Measurements from ENCODE around the gene ZNF3. TPM values are rescaled to one million over a fixed set of nuclear protein-coding genes. Genes with fewer than 3 reads are reported as not detected.

ZNF3 gene
- total and polyA plus RNA-seq, 9 of the 15 experiments (the other 6 are each of a cell fraction or from before 2014, with no cell fraction given), result 30.0 to 64.9 (median 51.5) TPM

DNA sequence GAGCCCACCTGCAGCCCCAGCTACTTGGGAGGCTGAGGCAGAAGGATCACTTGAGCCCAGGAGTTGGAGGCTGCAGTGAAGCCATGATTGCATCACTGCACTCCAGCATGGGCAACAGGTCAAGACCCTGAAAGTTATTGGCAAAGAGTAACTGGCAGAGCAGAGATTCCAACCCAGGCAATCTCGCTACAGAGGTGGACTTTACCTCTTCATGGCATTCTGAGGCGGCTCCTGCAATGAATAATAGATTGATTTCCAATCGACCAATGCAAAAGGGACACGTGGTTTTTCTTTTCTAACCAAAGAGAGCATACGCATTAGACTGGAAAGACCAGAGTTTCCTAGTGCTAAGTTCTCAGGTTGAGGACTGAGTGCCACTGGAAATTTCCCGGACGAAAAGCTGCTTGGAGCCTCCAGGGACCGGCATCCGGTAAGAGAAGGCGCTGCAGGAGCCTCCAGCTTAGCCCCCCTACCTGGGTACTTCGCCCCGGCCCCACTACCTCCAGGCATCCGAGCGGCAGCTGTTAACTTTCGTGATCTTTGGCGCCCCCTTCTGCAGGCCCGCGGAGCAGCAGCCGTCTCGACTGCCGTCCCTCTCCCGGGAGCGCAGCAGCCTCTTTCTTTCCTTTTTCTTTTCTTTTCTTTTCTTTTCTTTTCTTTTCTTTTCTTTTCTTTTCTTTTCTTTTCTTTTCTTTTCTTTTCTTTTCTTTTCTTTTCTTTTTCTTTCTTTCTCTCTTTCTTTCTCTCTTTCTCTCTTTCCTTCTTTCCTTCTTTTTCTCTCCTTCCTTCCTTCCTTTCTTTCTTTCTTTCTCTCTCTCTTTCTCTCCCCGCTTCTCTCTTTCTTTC lies 49.3 kb upstream of the ZNF3 start (continued):
- TF ChIP-seq, protein P1, sequence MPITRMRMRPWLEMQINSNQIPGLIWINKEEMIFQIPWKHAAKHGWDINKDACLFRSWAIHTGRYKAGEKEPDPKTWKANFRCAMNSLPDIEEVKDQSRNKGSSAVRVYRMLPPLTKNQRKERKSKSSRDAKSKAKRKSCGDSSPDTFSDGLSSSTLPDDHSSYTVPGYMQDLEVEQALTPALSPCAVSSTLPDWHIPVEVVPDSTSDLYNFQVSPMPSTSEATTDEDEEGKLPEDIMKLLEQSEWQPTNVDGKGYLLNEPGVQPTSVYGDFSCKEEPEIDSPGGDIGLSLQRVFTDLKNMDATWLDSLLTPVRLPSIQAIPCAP (CRISPR knock-in tag; IDR thresholded peaks at IDR 0.05; ENCODE audit: borderline replicate concordance), result no peak
- TF ChIP-seq TAL1 (IDR thresholded peaks at IDR 0.05) (0 out of 2 replicates have a peak, but pooled peaks have one; percentile 16), ZBTB17 (CRISPR knock-in tag; IDR thresholded peaks at IDR 0.05) (no peak), ZNF507 (tag; conservative IDR thresholded peaks at IDR 0.05) (no peak), SMAD4 (CRISPR knock-in tag; conservative IDR thresholded peaks at IDR 0.05) (peak; percentile 53; the same call in 1 of the 2 replicates), EHMT2 (IDR thresholded peaks at IDR 0.05) (0 out of 2 replicates have a peak, but pooled peaks have one; percentile 30), KDM1A (IDR thresholded peaks at IDR 0.05) (no peak), ZNF143 (CRISPR knock-in tag; IDR thresholded peaks at IDR 0.05) (no peak), NR2C2 (CRISPR knock-in tag; IDR thresholded peaks at IDR 0.05) (no peak), NR2C2 (tag; IDR thresholded peaks at IDR 0.05) (no peak), ARHGAP35 (IDR thresholded peaks at IDR 0.05; ENCODE audit: partially characterized antibody) (peak; percentile 65), SMAD1 (IDR thresholded peaks at IDR 0.05; ENCODE audit: low read depth, low read length, partially characterized antibody) (no peak), THRAP3 (IDR thresholded peaks at IDR 0.05; ENCODE audit: borderline replicate concordance) (peak; percentile 85), ZC3H11A (IDR thresholded peaks at IDR 0.05; ENCODE audit: low read depth, low read length) (peak; percentile 38; the same call in 1 of the 2 replicates), TAF9B (IDR thresholded peaks at IDR 0.05; ENCODE audit: partially characterized antibody) (no peak), TCF7 (IDR thresholded peaks at IDR 0.05; ENCODE audit: borderline replicate concordance) (no peak), ZNF324 (CRISPR knock-in tag; IDR thresholded peaks at IDR 0.05) (no peak), EP300 (IDR thresholded peaks at IDR 0.05; ENCODE audit: low read length) (peak; percentile 33; the same call in 1 of the 2 replicates), RAD51 (IDR thresholded peaks at IDR 0.05; ENCODE audit: borderline replicate concordance, low read depth) (peak; percentile 68; the same call in 1 of the 2 replicates), MAFK (IDR thresholded peaks at IDR 0.05; ENCODE audit: low read length) (no peak), MIER1 (IDR thresholded peaks at IDR 0.05; ENCODE audit: low read depth) (peak; percentile 64; the same call in 1 of the 2 replicates), CC2D1A (IDR thresholded peaks at IDR 0.05) (peak; percentile 92), ZNF41 (CRISPR knock-in tag; conservative IDR thresholded peaks at IDR 0.05) (0 out of 2 replicates have a peak, but pooled peaks have one; percentile 35), STAT5A (IDR thresholded peaks at IDR 0.05; ENCODE audit: borderline replicate concordance, low read length) (no peak), SOX6 (IDR thresholded peaks at IDR 0.05) (no peak), SMARCE1 (IDR thresholded peaks at IDR 0.05) (peak; percentile 62; the same call in 1 of the 2 replicates)
- TF ChIP-seq, protein P2, sequence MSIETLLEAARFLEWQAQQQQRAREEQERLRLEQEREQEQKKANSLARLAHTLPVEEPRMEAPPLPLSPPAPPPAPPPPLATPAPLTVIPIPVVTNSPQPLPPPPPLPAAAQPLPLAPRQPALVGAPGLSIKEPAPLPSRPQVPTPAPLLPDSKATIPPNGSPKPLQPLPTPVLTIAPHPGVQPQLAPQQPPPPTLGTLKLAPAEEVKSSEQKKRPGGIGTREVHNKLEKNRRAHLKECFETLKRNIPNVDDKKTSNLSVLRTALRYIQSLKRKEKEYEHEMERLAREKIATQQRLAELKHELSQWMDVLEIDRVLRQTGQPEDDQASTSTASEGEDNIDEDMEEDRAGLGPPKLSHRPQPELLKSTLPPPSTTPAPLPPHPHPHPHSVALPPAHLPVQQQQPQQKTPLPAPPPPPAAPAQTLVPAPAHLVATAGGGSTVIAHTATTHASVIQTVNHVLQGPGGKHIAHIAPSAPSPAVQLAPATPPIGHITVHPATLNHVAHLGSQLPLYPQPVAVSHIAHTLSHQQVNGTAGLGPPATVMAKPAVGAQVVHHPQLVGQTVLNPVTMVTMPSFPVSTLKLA (conservative IDR thresholded peaks at IDR 0.05), result no peak; a peak in 2 of 4 replicates
- TF ChIP-seq, protein P3, sequence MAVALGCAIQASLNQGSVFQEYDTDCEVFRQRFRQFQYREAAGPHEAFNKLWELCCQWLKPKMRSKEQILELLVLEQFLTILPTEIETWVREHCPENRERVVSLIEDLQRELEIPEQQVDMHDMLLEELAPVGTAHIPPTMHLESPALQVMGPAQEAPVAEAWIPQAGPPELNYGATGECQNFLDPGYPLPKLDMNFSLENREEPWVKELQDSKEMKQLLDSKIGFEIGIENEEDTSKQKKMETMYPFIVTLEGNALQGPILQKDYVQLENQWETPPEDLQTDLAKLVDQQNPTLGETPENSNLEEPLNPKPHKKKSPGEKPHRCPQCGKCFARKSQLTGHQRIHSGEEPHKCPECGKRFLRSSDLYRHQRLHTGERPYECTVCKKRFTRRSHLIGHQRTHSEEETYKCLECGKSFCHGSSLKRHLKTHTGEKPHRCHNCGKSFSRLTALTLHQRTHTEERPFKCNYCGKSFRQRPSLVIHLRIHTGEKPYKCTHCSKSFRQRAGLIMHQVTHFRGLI (CRISPR knock-in tag; IDR thresholded peaks at IDR 0.05), result 0 out of 2 replicates have a peak, but pooled peaks have one; percentile 14
